ENCODE measurements around the gene COQ10A.

The COQ10A gene

GRCh38 chr12:56231184-56231582 is 35.6 kb upstream of the COQ10A start:
- Histone ChIP-seq H3K27ac (no peak overlapping the region), H3K27me3 (ENCODE audit: control insufficient read depth, insufficient read depth, low read length) (no peaks in the 10 kb centered on the region), H3K4me2 (ENCODE audit: low read length) (no peak overlapping the region), H3K4me1 (no peaks in the 10 kb centered on the region), H3K9ac (no peak overlapping the region), H3K36me3 (ENCODE audit: control insufficient read depth, insufficient read depth, low read length) (no peaks in the 10 kb centered on the region), H3K79me2 (no peaks in the 10 kb centered on the region), H3K4me3 (ENCODE audit: low read depth, low read length) (no peak overlapping the region), H3K9me3 (ENCODE audit: control insufficient read depth, low read length) (no peaks in the 10 kb centered on the region), H2AFZ (no peak overlapping the region)
- no peak for TF ChIP-seq CTCF (IDR thresholded peaks at IDR 0.05)

GRCh38 chr12:56234746-56235436 is 31.9 kb upstream of the COQ10A start:
- H3K9ac ChIP-seq, result no peak overlapping the region
- H3K4me1 ChIP-seq, result no peaks in the 10 kb centered on the region
- no peaks in the 10 kb centered on the region for H3K79me2 ChIP-seq
- no peak for TF ChIP-seq CTCF (IDR thresholded peaks at IDR 0.05)
- no peak overlapping the region for H3K4me3 ChIP-seq (ENCODE audit: low read depth, low read length)
- H3K27ac ChIP-seq, result no peak overlapping the region
- H3K9me3 ChIP-seq (ENCODE audit: control insufficient read depth, low read length), result no peaks in the 10 kb centered on the region
- H3K36me3 ChIP-seq (ENCODE audit: control insufficient read depth, insufficient read depth, low read length), result no peaks in the 10 kb centered on the region
- no peak overlapping the region for H2AFZ ChIP-seq
- no peak overlapping the region for H3K4me2 ChIP-seq (ENCODE audit: low read length)
- H3K27me3 ChIP-seq (ENCODE audit: control insufficient read depth, insufficient read depth, low read length), result no peaks in the 10 kb centered on the region

- Histone ChIP-seq H3K4me2 (ENCODE audit: low read length) (no peak overlapping the region), H3K27me3 (ENCODE audit: control insufficient read depth, insufficient read depth, low read length) (no peaks in the 10 kb centered on the region), H2AFZ (no peak overlapping the region), H3K36me3 (ENCODE audit: control insufficient read depth, insufficient read depth, low read length) (no peaks in the 10 kb centered on the region), H3K79me2 (no peaks in the 10 kb centered on the region), H3K9me3 (ENCODE audit: control insufficient read depth, low read length) (no peaks in the 10 kb centered on the region), H3K4me1 (no peaks in the 10 kb centered on the region), H3K4me3 (ENCODE audit: low read depth, low read length) (no peak overlapping the region), H3K27ac (no peak overlapping the region), H3K9ac (no peak overlapping the region)
- TF ChIP-seq CTCF (IDR thresholded peaks at IDR 0.05), result no peak
These were observed 30.7 kb upstream of the COQ10A start for GRCh38 chr12:56236091-56236490.

- H3K27ac ChIP-seq, result no peak overlapping the region
- H2AFZ ChIP-seq, result no peak overlapping the region
- H3K9me3 ChIP-seq (ENCODE audit: control insufficient read depth, low read length), result no peaks in the 10 kb centered on the region
- H3K27me3 ChIP-seq (ENCODE audit: control insufficient read depth, insufficient read depth, low read length), result no peaks in the 10 kb centered on the region
- no peaks in the 10 kb centered on the region for H3K4me1 ChIP-seq
- no peak overlapping the region for H3K9ac ChIP-seq
- no peaks in the 10 kb centered on the region for H3K79me2 ChIP-seq
- H3K4me3 ChIP-seq (ENCODE audit: low read depth, low read length), result no peak overlapping the region
- no peak for TF ChIP-seq CTCF (IDR thresholded peaks at IDR 0.05)
- no peak overlapping the region for H3K4me2 ChIP-seq (ENCODE audit: low read length)
- no peaks in the 10 kb centered on the region for H3K36me3 ChIP-seq (ENCODE audit: control insufficient read depth, insufficient read depth, low read length)
These were observed 29.8 kb upstream of the COQ10A start for GRCh38 chr12:56236985-56237384.

- no peak overlapping the region for H3K27ac ChIP-seq
- no peaks in the 10 kb centered on the region for H3K27me3 ChIP-seq (ENCODE audit: control insufficient read depth, insufficient read depth, low read length)
- H3K4me2 ChIP-seq (ENCODE audit: low read length), result no peak overlapping the region
- H3K9me3 ChIP-seq (ENCODE audit: control insufficient read depth, low read length), result no peaks in the 10 kb centered on the region
- H3K36me3 ChIP-seq (ENCODE audit: control insufficient read depth, insufficient read depth, low read length), result no peaks in the 10 kb centered on the region
- no peak overlapping the region for H3K4me3 ChIP-seq (ENCODE audit: low read depth, low read length)
- H3K9ac ChIP-seq, result no peak overlapping the region
- H3K4me1 ChIP-seq, result no peaks in the 10 kb centered on the region
- no peak overlapping the region for H2AFZ ChIP-seq
- TF ChIP-seq CTCF (IDR thresholded peaks at IDR 0.05), result no peak
- H3K79me2 ChIP-seq, result no peaks in the 10 kb centered on the region
These were observed 29.2 kb upstream of the COQ10A start for GRCh38 chr12:56237552-56237951.
